HCT116 (cell line): ENCODE data around the gene SIRPA. TPM values are rescaled to one million over a fixed set of nuclear protein-coding genes. Genes with fewer than 3 reads are reported as not detected.

Experiments
- ATAC-seq: fragments of 200-7000 bp; cut with Tn5 transposase; 2 replicates; pipeline ENCODE4 v1.9.1; 2020; ENCODE audit warnings: mild to moderate bottlenecking, moderate library complexity
- BruUV-seq: library from RNA; stranded (reverse); fragments of 400-500 nt; replicated peaks from 2 replicates; lab custom pipeline; 2021; lab: Mats Ljungman, UMichigan
- CTCF ChIA-PET: fragments of 300-600 bp; sonication (Branson Sonifier 250); formaldehyde crosslinking; loops from one replicate; lab custom pipeline; 2021; ENCODE audit warnings: antibody characterized with exemption; lab: Charles Lee
- POLR2A ChIA-PET: fragments of 300-600, 350-600 bp; sonication (Branson Sonifier 250); formaldehyde crosslinking; loops from one replicate; lab custom pipeline; 2021; ENCODE audit warnings: antibody characterized with exemption; lab: Charles Lee
- RAD21 ChIA-PET, 2 experiments: fragments of 300-600 bp; sonication (Branson Sonifier 250); formaldehyde crosslinking; loops; one replicate each; lab custom pipeline; 2023; ENCODE audit warnings: low total read pairs in 2 of 2; ENCODE audit not compliant: uncharacterized antibody in 2 of 2, unreplicated experiment in 2 of 2, low non-redundant PET in 1 of 2; lab: Charles Lee
- DNase-seq: peaks from one replicate; pipeline ENCODE4 v3.0.0-alpha.2; 2010; ENCODE audit warnings: low read depth, low spot score
- H2AFZ ChIP-seq: fragments of 200-600 bp; shearing (Covaris generic), sonication (generic); 2 replicates; pipeline ENCODE4 v1.6.1; 2017; ENCODE audit warnings: low read depth, mixed run types, mixed read lengths, antibody characterized with exemption, low read length; ENCODE audit not compliant: poor library complexity, severe bottlenecking
- H3K27ac ChIP-seq: 2 replicates; pipeline ENCODE4 v1.5.1; 2012; ENCODE audit warnings: low read depth, low read length
- H3K27me3 ChIP-seq: fragments of 200-600 bp; sonication (generic); 2 replicates; pipeline ENCODE4 v1.6.1; 2016; ENCODE audit warnings: mixed run types, low read length, mixed read lengths; ENCODE audit not compliant: insufficient read depth
- H3K36me3 ChIP-seq, 2 experiments: fragments of 200-500 bp in 1 of 2; fragments of 200-600 bp in 1 of 2; sonication (Bioruptor generic) in 1 of 2; sonication (generic) in 1 of 2; 2 replicates each; pipeline versions ENCODE4 v1.5.1 to v1.6.1; 2014 to 2016; ENCODE audit warnings: low read length in 2 of 2, inconsistent platforms in 1 of 2, mixed read lengths in 1 of 2, mixed run types in 1 of 2; ENCODE audit not compliant: insufficient read depth in 2 of 2, control insufficient read depth in 1 of 2
- H3K4me1 ChIP-seq, 2 experiments: fragments of 200-600 bp in 1 of 2; sonication (generic) in 1 of 2; 2 replicates each; pipeline versions ENCODE4 v1.5.1 to v1.6.1; 2012 to 2017; ENCODE audit warnings: low read length in 2 of 2, inconsistent platforms in 1 of 2, mild to moderate bottlenecking in 1 of 2, mixed read lengths in 1 of 2, mixed run types in 1 of 2, moderate library complexity in 1 of 2; ENCODE audit not compliant: insufficient read depth in 2 of 2, control insufficient read depth in 1 of 2
- H3K4me2 ChIP-seq: fragments of 200-600 bp; sonication (generic); 2 replicates; pipeline ENCODE4 v1.6.1; 2017; ENCODE audit warnings: mixed run types, low read length, mixed read lengths
- H3K4me3 ChIP-seq, 2 experiments: fragments of 200-600 bp in 1 of 2; sonication (generic) in 1 of 2; replicated peaks in 1 of 2; 2 replicates each; pipeline ENCODE4 v1.5.1; 2011 to 2016; ENCODE audit warnings: low read length in 2 of 2, control low read depth in 1 of 2, low read depth in 1 of 2, mild to moderate bottlenecking in 1 of 2, mixed read lengths in 1 of 2, mixed run types in 1 of 2
- H3K79me2 ChIP-seq: fragments of 200-600 bp; sonication (generic); 2 replicates; pipeline ENCODE4 v1.6.1; 2017; ENCODE audit warnings: mild to moderate bottlenecking, mixed run types, low read length, moderate library complexity, mixed read lengths; ENCODE audit not compliant: insufficient read depth
- H3K9ac ChIP-seq: fragments of 200-600 bp; sonication (generic); 2 replicates; pipeline ENCODE4 v1.6.1; 2016; ENCODE audit warnings: low read length, mixed read lengths
- H3K9me2 ChIP-seq: fragments of 200-600 bp; sonication (generic), shearing (Covaris generic); 2 replicates; pipeline ENCODE4 v1.6.1; 2017; ENCODE audit warnings: mixed run types, mild to moderate bottlenecking, moderate library complexity; ENCODE audit not compliant: insufficient read depth
- H3K9me3 ChIP-seq, 2 experiments: fragments of 200-500 bp in 1 of 2; fragments of 200-600 bp in 1 of 2; sonication (Bioruptor generic) in 1 of 2; sonication (generic) in 1 of 2; 2 replicates each; pipeline ENCODE4 v1.6.1; 2014 to 2017; ENCODE audit warnings: low read length in 2 of 2, mixed read lengths in 2 of 2, inconsistent platforms in 1 of 2, low read depth in 1 of 2, mild to moderate bottlenecking in 1 of 2, mixed run types in 1 of 2, moderate library complexity in 1 of 2; ENCODE audit not compliant: control insufficient read depth in 1 of 2, insufficient read depth in 1 of 2
- H4K20me1 ChIP-seq: fragments of 200-600 bp; sonication (generic), shearing (Covaris generic); 2 replicates; pipeline ENCODE4 v1.6.1; 2017; ENCODE audit warnings: mixed run types, mild to moderate bottlenecking, moderate library complexity; ENCODE audit not compliant: insufficient read depth
- CBX3 ChIP-seq: IDR thresholded peaks from 2 replicates; pipeline ENCODE4 v1.6.1; 2012; ENCODE audit warnings: low read depth
- CEBPB ChIP-seq: IDR thresholded peaks from 2 replicates; pipeline ENCODE4 v1.6.1; 2012; ENCODE audit warnings: low read depth
- FOSL1 ChIP-seq: IDR thresholded peaks from 2 replicates; pipeline ENCODE4 v1.6.1; 2012; ENCODE audit warnings: low read depth
- JUND ChIP-seq: IDR thresholded peaks from 2 replicates; pipeline ENCODE4 v1.6.1; 2012
- REST ChIP-seq: IDR thresholded peaks from 2 replicates; pipeline ENCODE4 v1.6.1; 2012; ENCODE audit warnings: low read depth
- SIN3A ChIP-seq: IDR thresholded peaks from 2 replicates; pipeline ENCODE4 v1.6.1; 2012; ENCODE audit warnings: low read depth
- SRF ChIP-seq: IDR thresholded peaks from 2 replicates; pipeline ENCODE4 v1.6.1; 2012; ENCODE audit warnings: low read depth
- TCF7L2 ChIP-seq: IDR thresholded peaks from 2 replicates; pipeline ENCODE4 v1.7.0; 2011; ENCODE audit warnings: borderline replicate concordance, inconsistent platforms; ENCODE audit not compliant: insufficient read depth, insufficient read length; ENCODE audit errors: extremely low read depth
- ZBTB33 ChIP-seq: IDR thresholded peaks from 2 replicates; pipeline ENCODE4 v1.6.1; 2011; ENCODE audit warnings: mild to moderate bottlenecking, low read length, moderate library complexity; ENCODE audit not compliant: insufficient replicate concordance; ENCODE audit errors: extremely low read depth
- intact Hi-C: fragments of 100-400 bp; cut with micrococcal nuclease; formaldehyde crosslinking; loops from 2 replicates; pipeline ENCODE4 v1.10.0; 2022
- total RNA-seq: library from RNA; stranded (reverse); gene quantifications from one replicate; pipeline ENCODE4 v1.2.1, GENCODE V29; 2021; ENCODE audit not compliant: unreplicated experiment
- TF ChIP-seq, protein P1 (sequence below): IDR thresholded peaks from 2 replicates; pipeline ENCODE4 v1.6.1; 2012

SIRPA gene
- total RNA-seq, 1 experiment from 2014 or later, result 15.3 TPM

GRCh38 chr20:1929460-1929859 lies 34.3 kb downstream of the SIRPA start:
- no peak overlapping the region for H3K9ac ChIP-seq
- ATAC-seq (no peak), DNase-seq (no peak)
- no peaks in the 10 kb centered on the region for H3K9me3 ChIP-seq
- H3K9me2 ChIP-seq, result no peaks in the 10 kb centered on the region
- no peak overlapping the region for H2AFZ ChIP-seq
- no peaks in the 10 kb centered on the region for H3K36me3 ChIP-seq
- no TSS peak for BruUV-seq
- H4K20me1 ChIP-seq, result no peaks in the 10 kb centered on the region
- H3K4me1 ChIP-seq, result no peaks in the 10 kb centered on the region
- TF ChIP-seq SRF, result no peak
- TF ChIP-seq FOSL1, result no peak
- no peak for TF ChIP-seq TCF7L2
- TF ChIP-seq, protein P1, sequence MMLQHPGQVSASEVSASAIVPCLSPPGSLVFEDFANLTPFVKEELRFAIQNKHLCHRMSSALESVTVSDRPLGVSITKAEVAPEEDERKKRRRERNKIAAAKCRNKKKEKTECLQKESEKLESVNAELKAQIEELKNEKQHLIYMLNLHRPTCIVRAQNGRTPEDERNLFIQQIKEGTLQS, result no peak
- TF ChIP-seq CBX3, result no peak
- TF ChIP-seq SIN3A, result no peak
- TF ChIP-seq ZBTB33, result no peak
- TF ChIP-seq JUND, result no peak
- TF ChIP-seq CEBPB, result no peak
- TF ChIP-seq REST, result no peak
- H3K27ac ChIP-seq, result no peak overlapping the region
- no peaks in the 10 kb centered on the region for H3K79me2 ChIP-seq
- ChIA-PET RAD21 (no interaction called here), POLR2A (no interaction called here), CTCF (no interaction called here)
- no peak overlapping the region for H3K4me3 ChIP-seq
- no peak overlapping the region for H3K4me2 ChIP-seq
- no peaks in the 10 kb centered on the region for H3K27me3 ChIP-seq
- intact Hi-C loops, result no loop called here
